Measurements from ENCODE around the gene TSTD2.
"Not testable (repeated sequence)": the region's sequence is repeated elsewhere in the genome, so short reads cannot be mapped to it uniquely, and the experiment has no call there.

The TSTD2 gene

GRCh38 chr9:97586909-97587308, 46.3 kb downstream of the TSTD2 start:
- not testable (repeated sequence) for DNase-seq (ENCODE audit: low read depth)

- DNase-seq (ENCODE audit: low read depth): not testable (repeated sequence)
These were observed 48.4 kb downstream of the TSTD2 start for GRCh38 chr9:97584778-97585177.

GRCh38 chr9:97581590-97581989, 51.6 kb downstream of the TSTD2 start:
- DNase-seq (ENCODE audit: low read depth): not testable (repeated sequence)

DNA sequence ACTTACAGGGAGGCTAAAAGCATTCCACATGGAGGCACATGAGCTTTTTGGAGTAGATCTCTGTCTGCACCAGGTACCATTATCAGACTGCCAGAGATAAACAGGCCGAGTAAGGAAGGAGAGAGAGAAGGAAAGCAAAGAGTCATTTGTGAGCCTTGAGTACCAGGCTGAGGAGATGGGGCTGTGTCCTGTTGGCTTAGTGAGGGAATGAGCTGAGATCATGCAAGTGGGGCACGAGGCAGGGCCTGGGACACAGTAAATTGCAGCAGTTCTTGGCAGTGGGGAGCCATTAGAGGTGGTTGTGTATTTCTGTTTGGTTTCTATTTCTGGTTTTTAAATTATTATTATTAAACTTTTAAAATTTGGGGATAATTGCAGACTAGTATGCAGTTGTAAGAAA, 53.3 kb downstream of the TSTD2 start:
- DNase-seq (ENCODE audit: low read depth): no peak

GRCh38 chr9:97578846-97579245, 54.3 kb downstream of the TSTD2 start:
- DNase-seq (ENCODE audit: low read depth): no peak

GRCh38 chr9:97577051-97577450, 56.1 kb downstream of the TSTD2 start:
- DNase-seq (ENCODE audit: low read depth): no peak

GRCh38 chr9:97575673-97576200, 57.4 kb downstream of the TSTD2 start:
- no peak for DNase-seq (ENCODE audit: low read depth)

- peak; percentile 11 for DNase-seq (ENCODE audit: low read depth)
These were observed 58.1 kb downstream of the TSTD2 start for GRCh38 chr9:97574921-97575672.

DNA sequence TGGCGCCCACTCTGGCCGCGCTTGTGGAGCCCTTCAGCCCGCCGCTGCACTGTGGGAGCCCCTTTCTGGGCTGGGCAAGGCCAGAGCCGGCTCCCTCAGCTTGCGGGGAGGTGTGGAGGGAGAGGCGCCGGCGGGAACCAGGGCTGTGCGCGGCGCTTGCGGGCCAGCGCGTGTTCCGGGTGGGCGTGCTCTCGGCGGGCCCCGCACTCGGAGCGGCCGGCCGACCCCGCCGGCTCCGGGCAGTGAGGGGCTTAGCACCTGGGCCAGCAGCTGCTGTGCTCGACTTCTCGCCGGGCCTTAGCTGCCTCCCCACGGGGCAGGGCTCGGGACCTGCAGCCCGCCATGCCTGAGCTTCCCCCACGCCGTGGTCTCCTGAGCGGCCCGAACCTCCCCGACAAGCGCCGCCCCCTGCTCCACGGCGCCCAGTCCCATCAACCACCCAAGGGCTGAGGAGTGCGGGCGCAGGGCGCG, 59.0 kb downstream of the TSTD2 start:
- not testable (repeated sequence) for DNase-seq (ENCODE audit: low read depth)

GRCh38 chr9:97573482-97574073, 59.6 kb downstream of the TSTD2 start:
- no peak for DNase-seq (ENCODE audit: low read depth)

GRCh38 chr9:97572892-97573365, 60.2 kb downstream of the TSTD2 start:
- DNase-seq (ENCODE audit: low read depth): no peak

GRCh38 chr9:97572196-97572891, 60.8 kb downstream of the TSTD2 start:
- DNase-seq (ENCODE audit: low read depth): no peak

- no peak for DNase-seq (ENCODE audit: low read depth)
These were observed 61.5 kb downstream of the TSTD2 start for GRCh38 chr9:97571664-97572063.

DNA sequence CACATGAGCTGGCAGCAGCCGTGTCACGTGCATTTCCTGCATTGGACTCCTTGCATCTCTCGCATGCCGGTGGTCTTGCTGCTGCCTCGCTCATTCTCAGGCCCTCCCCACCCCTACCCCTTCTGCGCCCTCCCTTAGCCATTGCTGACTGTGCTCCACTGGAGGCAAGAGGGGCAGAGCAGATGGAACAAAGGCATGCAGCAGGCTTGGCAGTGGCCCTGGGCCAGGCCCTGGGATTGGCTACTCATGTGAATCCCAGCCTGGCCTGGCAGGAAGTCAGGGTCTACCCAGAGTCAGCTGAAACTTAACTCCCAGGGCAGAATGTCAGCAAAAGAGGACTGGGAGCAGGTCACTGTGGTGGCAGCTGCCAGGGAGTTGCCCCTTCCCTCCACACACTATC, 62.3 kb downstream of the TSTD2 start:
- DNase-seq (ENCODE audit: low read depth): no peak

- no peak for DNase-seq (ENCODE audit: low read depth)
These were observed 64.5 kb downstream of the TSTD2 start for GRCh38 chr9:97568461-97569275.

- no peak for DNase-seq (ENCODE audit: low read depth)
These were observed 65.3 kb downstream of the TSTD2 start for GRCh38 chr9:97567894-97568202.

GRCh38 chr9:97567182-97567893, 65.8 kb downstream of the TSTD2 start:
- no peak for DNase-seq (ENCODE audit: low read depth)

GRCh38 chr9:97565262-97565661, 67.9 kb downstream of the TSTD2 start:
- no peak for DNase-seq (ENCODE audit: low read depth)

GRCh38 chr9:97564291-97565175, 68.6 kb downstream of the TSTD2 start:
- no peak for DNase-seq (ENCODE audit: low read depth)

DNA sequence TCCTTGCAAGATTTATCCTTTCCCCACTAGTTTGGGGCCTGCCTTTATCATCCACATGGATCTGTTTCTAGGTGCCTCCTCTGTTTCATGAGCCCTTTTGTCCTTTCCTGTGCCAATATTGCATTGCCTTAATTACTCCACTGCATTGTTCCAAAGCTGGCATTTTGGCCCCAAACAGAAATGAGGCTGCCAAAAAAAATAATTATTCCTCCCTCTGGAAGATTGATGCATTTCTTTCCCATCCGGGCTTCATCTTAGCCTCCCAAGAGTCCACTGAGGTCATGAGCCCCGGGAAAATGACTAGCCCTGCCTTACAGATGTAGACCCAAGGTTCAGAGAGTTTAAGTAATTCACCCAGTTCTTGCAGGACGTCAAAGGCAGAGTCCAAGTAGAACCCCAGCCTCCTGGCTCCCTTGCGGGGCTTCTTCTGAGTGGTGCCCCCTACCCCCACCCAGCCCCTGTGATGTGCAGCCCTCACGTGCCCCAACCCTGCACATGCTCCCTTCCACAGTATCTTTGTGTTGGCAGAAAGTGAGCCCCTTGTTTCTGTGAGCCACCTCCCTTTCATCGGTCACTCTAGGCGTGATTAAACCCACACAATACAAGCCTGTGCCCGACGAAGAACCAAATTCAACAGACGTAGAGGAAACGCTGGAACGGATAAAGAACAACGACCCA, 69.6 kb downstream of the TSTD2 start:
- no peak for DNase-seq (ENCODE audit: low read depth)
